Epithelial cell of proximal tubule (primary cell): ENCODE data around the gene TERF2IP. TPM values are rescaled to one million over a fixed set of nuclear protein-coding genes. Genes with fewer than 3 reads are reported as not detected.

ENCODE experiments used
- DNase-seq: peaks from one replicate; pipeline ENCODE4 v3.0.0-alpha.2; 2011; ENCODE audit warnings: low read depth
- H3K4me3 ChIP-seq: 2 replicates; pipeline ENCODE4 v1.5.1; 2011; ENCODE audit warnings: low read depth, mild to moderate bottlenecking, low read length
- CTCF ChIP-seq: conservative IDR thresholded peaks from 2 replicates; pipeline ENCODE4 v1.5.1; 2012; ENCODE audit warnings: low read depth, mild to moderate bottlenecking, low read length
- total RNA-seq: library from RNA; depleted of rRNA; stranded (reverse); fragments of >200 nt; gene quantifications from 2 replicates; pipeline ENCODE4 v1.2.3, GENCODE V29; 2015

TERF2IP gene
- total RNA-seq, 1 donor from 2014 or later: 35.3 TPM

GRCh38 chr16:75658175-75658574 is 10.6 kb downstream of the TERF2IP start:
- no peak for DNase-seq
- no peak overlapping the region for H3K4me3 ChIP-seq
- TF ChIP-seq CTCF: no peak

DNA sequence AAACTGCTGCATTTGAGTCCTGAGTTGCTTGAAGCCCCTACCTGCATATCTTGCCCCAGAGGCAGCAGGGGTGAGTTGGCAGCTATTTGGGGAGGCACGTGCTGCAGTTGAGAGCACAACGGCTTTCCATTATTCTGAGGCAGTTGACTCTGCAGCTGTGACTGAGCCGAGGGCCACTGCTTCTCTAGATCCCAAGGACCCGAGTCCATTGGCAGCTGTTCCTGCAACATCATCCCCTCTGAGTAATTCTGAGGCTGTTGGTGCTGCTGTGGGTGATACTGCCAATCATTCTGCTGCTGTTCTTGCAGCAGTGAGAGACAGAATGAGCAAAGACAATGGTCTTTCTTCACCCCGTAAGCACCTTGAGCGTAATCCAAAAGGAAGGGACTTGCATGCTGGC is 12.7 kb downstream of the TERF2IP start:
- TF ChIP-seq CTCF: no peak
- DNase-seq: no peak
- H3K4me3 ChIP-seq: no peak overlapping the region

DNA sequence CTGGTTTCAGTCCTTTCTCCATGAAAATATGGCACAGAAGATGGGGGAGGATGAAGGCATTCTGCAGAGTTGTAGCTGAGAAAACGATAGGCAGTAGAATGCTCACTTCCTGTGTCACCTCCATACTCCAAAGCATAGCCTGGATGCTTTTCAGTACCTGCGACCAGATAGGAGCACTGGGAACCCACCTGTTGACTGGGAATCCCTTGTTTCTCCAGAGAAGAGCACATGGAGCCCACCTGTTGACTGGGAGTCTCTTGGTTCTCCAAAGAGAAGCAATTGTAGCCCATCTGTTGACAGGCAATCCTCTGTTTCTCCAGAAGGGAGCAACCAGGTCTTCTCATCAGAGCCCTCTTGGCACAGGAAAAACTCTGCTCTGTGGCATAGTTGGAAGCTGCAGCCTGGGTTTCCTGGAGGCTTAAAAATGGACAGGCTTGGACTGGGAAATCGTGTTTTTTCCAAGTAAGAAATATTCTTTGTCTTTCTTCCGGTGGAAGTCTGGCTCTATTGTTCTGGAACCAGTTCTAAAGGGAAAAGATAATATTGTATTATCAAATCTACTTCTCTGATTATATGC is 13.2 kb downstream of the TERF2IP start:
- no peak for DNase-seq
- TF ChIP-seq CTCF: no peak
- no peak overlapping the region for H3K4me3 ChIP-seq

GRCh38 chr16:75667503-75667902 is 19.9 kb downstream of the TERF2IP start:
- DNase-seq: no peak
- no peak for TF ChIP-seq CTCF
- no peak overlapping the region for H3K4me3 ChIP-seq

GRCh38 chr16:75676909-75677308 is 29.3 kb downstream of the TERF2IP start, which contains the start of gene CPHXL2:
Gene CPHXL2, minus strand, starts transcription at chr16:75677009. Its CDS starts 10 bp downstream, at chr16:75676999.
- no peak for TF ChIP-seq CTCF
- DNase-seq: no peak
- no peak within 1 kb of the TSS for H3K4me3 ChIP-seq

GRCh38 chr16:75679366-75679765 is 31.8 kb downstream of the TERF2IP start:
- H3K4me3 ChIP-seq: no peak overlapping the region
- DNase-seq: no peak
- TF ChIP-seq CTCF: no peak

GRCh38 chr16:75682308-75682707 is 34.7 kb downstream of the TERF2IP start:
- TF ChIP-seq CTCF: no peak
- no peak overlapping the region for H3K4me3 ChIP-seq

More at GRCh38 chr16:75682308-75682707, 34.7 kb downstream of the TERF2IP start:
- DNase-seq: no peak
